ENCODE results near the gene CEP20. TPM values are rescaled to one million over a fixed set of nuclear protein-coding genes. Genes with fewer than 3 reads are reported as not detected.

The CEP20 gene
- total and polyA plus RNA-seq, 8 donors: 22.7 to 44.6 (median 37.4) TPM

DNA sequence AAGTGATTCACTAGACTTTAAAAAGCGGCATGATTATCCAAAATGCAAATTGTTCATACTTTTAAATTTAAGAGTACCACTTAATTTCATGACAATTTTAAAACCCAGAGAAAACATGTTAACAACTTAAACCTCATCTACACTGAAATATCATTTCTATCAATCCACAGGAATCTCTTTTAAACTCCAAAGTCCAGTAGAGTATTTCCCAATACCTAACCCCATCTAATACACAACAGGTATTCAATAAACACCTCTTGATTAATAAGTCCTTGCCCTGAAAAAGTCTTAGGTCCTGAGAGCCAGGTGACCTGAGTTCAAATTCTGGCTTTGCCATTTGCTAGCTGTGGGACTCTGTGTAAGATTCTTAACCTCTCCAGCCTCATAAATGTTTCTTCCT, 14.7 kb downstream of the CEP20 start:
- TF ChIP-seq, protein P1, sequence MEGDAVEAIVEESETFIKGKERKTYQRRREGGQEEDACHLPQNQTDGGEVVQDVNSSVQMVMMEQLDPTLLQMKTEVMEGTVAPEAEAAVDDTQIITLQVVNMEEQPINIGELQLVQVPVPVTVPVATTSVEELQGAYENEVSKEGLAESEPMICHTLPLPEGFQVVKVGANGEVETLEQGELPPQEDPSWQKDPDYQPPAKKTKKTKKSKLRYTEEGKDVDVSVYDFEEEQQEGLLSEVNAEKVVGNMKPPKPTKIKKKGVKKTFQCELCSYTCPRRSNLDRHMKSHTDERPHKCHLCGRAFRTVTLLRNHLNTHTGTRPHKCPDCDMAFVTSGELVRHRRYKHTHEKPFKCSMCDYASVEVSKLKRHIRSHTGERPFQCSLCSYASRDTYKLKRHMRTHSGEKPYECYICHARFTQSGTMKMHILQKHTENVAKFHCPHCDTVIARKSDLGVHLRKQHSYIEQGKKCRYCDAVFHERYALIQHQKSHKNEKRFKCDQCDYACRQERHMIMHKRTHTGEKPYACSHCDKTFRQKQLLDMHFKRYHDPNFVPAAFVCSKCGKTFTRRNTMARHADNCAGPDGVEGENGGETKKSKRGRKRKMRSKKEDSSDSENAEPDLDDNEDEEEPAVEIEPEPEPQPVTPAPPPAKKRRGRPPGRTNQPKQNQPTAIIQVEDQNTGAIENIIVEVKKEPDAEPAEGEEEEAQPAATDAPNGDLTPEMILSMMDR (IDR thresholded peaks at IDR 0.05): no peak
- Histone ChIP-seq H3K36me3 (peaks cover 0 to 68% of the 10 kb centered on the region in 2 donors), H3K27me3 (no peaks in the 10 kb centered on the region), H3K27ac (no peak overlapping the region), H3K4me3 (no peak overlapping the region), H3K4me1 (peaks cover 0 to 15% of the 10 kb centered on the region in 2 donors), H3K9me3 (no peaks in the 10 kb centered on the region)
- DNase-seq (no peak), ATAC-seq (no peak)
- intact Hi-C loops (cut with DNase I): loop anchor here in 1 of 2 donors (10.0 kb wide), 1 partner anchor 251 kb away; no protein-coding TSS in a partner anchor

DNA sequence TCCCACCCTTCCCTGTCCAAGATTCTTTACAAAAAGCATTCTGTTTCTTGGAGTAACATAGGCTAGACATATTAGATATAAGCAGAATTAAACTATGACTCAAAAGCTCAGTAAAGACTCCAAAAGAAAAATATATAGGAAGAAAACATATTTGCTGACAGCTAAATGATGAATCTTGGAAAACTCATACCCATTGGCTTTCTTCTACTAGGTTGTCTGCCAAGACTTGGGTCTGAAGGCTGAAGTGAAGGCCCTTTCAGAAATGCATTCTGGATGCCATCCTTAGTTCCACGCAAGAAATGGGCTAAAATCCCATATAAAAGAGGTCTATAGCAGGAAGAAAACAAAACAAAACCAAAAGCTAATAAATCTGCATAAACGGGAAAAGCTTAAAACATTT, 15.1 kb downstream of the CEP20 start:
- intact Hi-C loops (cut with DNase I): loop anchor here in 1 of 2 donors (10.0 kb wide), 1 partner anchor 252 kb away; no protein-coding TSS in a partner anchor
- no peak for ATAC-seq
- TF ChIP-seq, protein P1 (IDR thresholded peaks at IDR 0.05): no peak

DNA sequence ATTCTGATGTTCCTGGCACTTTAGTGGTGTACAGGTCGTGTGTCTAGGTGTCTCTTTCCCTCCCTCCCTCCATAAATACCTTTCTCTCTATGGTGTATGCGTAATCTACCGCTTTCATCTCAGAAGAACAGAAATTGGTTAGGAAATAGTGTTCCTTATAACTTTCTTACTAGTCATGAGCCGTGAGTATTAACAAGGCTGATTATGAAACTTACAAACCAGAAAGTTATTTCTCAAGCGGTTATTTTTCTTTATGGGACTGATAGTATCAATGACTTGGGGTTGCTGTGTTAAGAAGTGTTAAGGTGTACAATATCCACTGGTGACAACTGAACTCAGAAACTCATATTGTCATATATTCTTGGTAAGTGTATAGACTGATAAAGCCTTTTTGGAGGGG, 18.4 kb downstream of the CEP20 start:
- TF ChIP-seq, protein P1 (IDR thresholded peaks at IDR 0.05): no peak
- H3K4me3 ChIP-seq: no peak overlapping the region
- no peaks in the 10 kb centered on the region for H3K9me3 ChIP-seq
- no peaks in the 10 kb centered on the region for H3K27me3 ChIP-seq
- intact Hi-C loops (cut with DNase I): loop anchor here in 1 of 2 donors (10.0 kb wide), 1 partner anchor 255 kb away; no protein-coding TSS in a partner anchor
- peaks cover 0 to 9% of the 10 kb centered on the region in 2 donors for H3K4me1 ChIP-seq
- DNase-seq: no peak
- peaks cover 0 to 78% of the 10 kb centered on the region in 2 donors for H3K36me3 ChIP-seq
- H3K27ac ChIP-seq: no peak overlapping the region
- ATAC-seq: no peak

More for the DNA sequence above, 15.1 kb downstream of the CEP20 start:
- Histone ChIP-seq H3K9me3 (no peaks in the 10 kb centered on the region), H3K4me1 (peaks cover 0 to 13% of the 10 kb centered on the region in 2 donors), H3K27ac (no peak overlapping the region), H3K4me3 (no peak overlapping the region), H3K36me3 (peaks cover 0 to 68% of the 10 kb centered on the region in 2 donors), H3K27me3 (no peaks in the 10 kb centered on the region)
- no peak for DNase-seq

DNA sequence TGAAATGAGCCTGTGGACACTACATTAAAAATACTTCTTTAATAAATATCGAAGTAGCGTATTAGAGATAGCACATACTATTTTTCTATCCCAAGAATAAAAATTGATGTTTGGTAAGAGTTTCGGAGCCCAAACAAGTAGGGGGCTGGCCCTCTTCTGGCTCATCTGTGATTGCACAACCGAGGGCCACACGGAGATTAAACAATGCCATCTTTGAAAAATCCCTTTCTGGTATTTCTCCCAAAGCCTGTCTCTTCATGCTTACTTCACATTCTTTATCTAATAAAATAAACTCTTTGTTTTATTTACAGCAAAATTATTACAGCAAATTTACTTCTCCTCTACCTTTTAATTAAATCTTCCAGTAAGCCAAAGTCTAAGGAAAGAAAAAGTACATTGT, 22.0 kb downstream of the CEP20 start:
- no peak for ATAC-seq
- Histone ChIP-seq H3K4me3 (no peak overlapping the region), H3K9me3 (no peaks in the 10 kb centered on the region), H3K4me1 (peaks cover 0 to 4% of the 10 kb centered on the region in 2 donors), H3K36me3 (peaks cover 0 to 62% of the 10 kb centered on the region in 2 donors), H3K27ac (peak overlapping the region in 1 of 2 donors; percentile 21), H3K27me3 (no peaks in the 10 kb centered on the region)
- intact Hi-C loops (cut with DNase I): no loop called here
- TF ChIP-seq, protein P1 (IDR thresholded peaks at IDR 0.05): no peak
- DNase-seq: no peak

DNA sequence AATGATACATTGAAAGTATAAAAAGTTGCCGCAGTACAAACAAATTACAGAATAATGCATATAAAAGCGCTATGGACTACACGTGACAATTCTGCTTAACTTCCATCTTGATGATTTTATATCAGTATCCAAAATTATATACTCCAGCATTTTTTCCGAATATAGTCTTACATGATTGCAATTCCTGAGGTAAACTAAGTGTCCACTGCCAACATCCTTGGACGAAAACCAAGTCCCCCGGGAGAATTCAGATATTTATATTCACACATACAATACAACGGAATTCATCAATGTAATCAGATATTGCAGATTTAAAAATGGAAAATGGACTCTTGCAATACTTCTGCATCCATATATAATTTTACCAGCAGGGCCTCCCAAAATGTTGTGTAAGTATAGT, 22.7 kb downstream of the CEP20 start:
- Histone ChIP-seq H3K9me3 (no peaks in the 10 kb centered on the region), H3K4me3 (no peak overlapping the region), H3K27me3 (no peaks in the 10 kb centered on the region), H3K4me1 (peaks cover 0 to 4% of the 10 kb centered on the region in 2 donors), H3K27ac (no peak overlapping the region), H3K36me3 (peaks cover 0 to 55% of the 10 kb centered on the region in 2 donors)
- TF ChIP-seq, protein P1 (IDR thresholded peaks at IDR 0.05): no peak
- no peak for ATAC-seq
- no peak for DNase-seq
- intact Hi-C loops (cut with DNase I): no loop called here

Data from left lung (tissue), 10 donors.